ENCODE results near the gene ASB10.

DNA sequence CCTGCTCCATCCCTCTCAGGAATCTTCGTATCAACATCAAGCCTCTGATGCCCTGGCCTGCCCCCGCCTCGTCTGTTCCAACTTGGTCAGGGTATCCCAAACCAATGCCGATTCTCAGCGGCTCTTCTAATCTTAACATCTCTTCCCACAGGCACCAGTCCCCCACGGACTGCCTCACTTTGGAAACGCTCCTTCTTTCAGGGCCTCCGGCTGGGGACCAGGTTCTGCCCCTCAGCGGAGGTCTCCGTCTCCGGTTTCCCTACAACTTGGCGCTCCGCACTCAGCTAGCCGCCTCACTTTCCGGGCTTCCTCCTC, 39.5 kb upstream of the ASB10 start:
- TF ChIP-seq CTCF (IDR thresholded peaks at IDR 0.05): no peak
- no peak for TF ChIP-seq POLR2AphosphoS5 (IDR thresholded peaks at IDR 0.05)
- TF ChIP-seq POLR2A (IDR thresholded peaks at IDR 0.05): no peak

All from prostate gland (tissue), 2 donors.